GM13977 (cell line): ENCODE measurements around the gene TDRKH.

Source experiments
- DNase-seq: peaks from one replicate; pipeline ENCODE4 v3.0.0; 2012; ENCODE audit warnings: low spot score
- CTCF ChIP-seq: IDR thresholded peaks from 2 replicates; pipeline ENCODE4 v1.5.1; 2012; ENCODE audit warnings: mild to moderate bottlenecking, control low read depth; ENCODE audit not compliant: insufficient read depth; ENCODE audit errors: extremely low read depth, missing control alignments
- in situ Hi-C: fragments of 300-500 bp; cut with MboI; formaldehyde crosslinking; loops from one replicate; pipeline ENCODE4 v1.12.0; 2022; ENCODE audit warnings: low sequenced_read_pairs, low pct_unique_long_range_greater_than_20kb, mixed read lengths, inconsistent platforms; ENCODE audit not compliant: unreplicated experiment

TDRKH gene

GRCh38 chr1:151809985-151810556, 19.8 kb upstream of the TDRKH start:
- in situ Hi-C loops: no loop called here
- no peak for DNase-seq
- no peak for TF ChIP-seq CTCF

- DNase-seq: no peak
- in situ Hi-C loops: no loop called here
- TF ChIP-seq CTCF: no peak
These were observed 19.1 kb upstream of the TDRKH start for GRCh38 chr1:151809290-151809984.

GRCh38 chr1:151807766-151808165, 17.5 kb upstream of the TDRKH start:
- DNase-seq: no peak
- TF ChIP-seq CTCF: no peak
- in situ Hi-C loops: no loop called here

- DNase-seq: no peak
- in situ Hi-C loops: no loop called here
- no peak for TF ChIP-seq CTCF
These were observed 16.8 kb upstream of the TDRKH start for GRCh38 chr1:151807131-151807530.

GRCh38 chr1:151806170-151806569, 15.9 kb upstream of the TDRKH start:
- DNase-seq: no peak
- in situ Hi-C loops: no loop called here
- TF ChIP-seq CTCF: no peak

- in situ Hi-C loops: no loop called here
- no peak for DNase-seq
These were observed 14.9 kb upstream of the TDRKH start, which contains the start of gene LINGO4 for GRCh38 chr1:151805066-151805820. Gene LINGO4, minus strand, starts transcription at chr1:151805419. Its CDS starts 2,715 bp downstream, at chr1:151802704.

More at GRCh38 chr1:151805066-151805820, 14.9 kb upstream of the TDRKH start, which contains the start of gene LINGO4:
- TF ChIP-seq CTCF: no peak
